NCI-H146 treated with DMSO at 0.1 percent for 48 hours (cell line): ENCODE data around the gene SLC16A11.
"Not testable (repeated sequence)": the region's sequence is repeated elsewhere in the genome, so short reads cannot be mapped to it uniquely, and the experiment has no call there.

Experiments used
- DNase-seq: peaks from one replicate; lab custom pipeline; 2025; ENCODE audit not compliant: unreplicated experiment; lab: John Stamatoyannopoulos, UW

Gene SLC16A11

DNA sequence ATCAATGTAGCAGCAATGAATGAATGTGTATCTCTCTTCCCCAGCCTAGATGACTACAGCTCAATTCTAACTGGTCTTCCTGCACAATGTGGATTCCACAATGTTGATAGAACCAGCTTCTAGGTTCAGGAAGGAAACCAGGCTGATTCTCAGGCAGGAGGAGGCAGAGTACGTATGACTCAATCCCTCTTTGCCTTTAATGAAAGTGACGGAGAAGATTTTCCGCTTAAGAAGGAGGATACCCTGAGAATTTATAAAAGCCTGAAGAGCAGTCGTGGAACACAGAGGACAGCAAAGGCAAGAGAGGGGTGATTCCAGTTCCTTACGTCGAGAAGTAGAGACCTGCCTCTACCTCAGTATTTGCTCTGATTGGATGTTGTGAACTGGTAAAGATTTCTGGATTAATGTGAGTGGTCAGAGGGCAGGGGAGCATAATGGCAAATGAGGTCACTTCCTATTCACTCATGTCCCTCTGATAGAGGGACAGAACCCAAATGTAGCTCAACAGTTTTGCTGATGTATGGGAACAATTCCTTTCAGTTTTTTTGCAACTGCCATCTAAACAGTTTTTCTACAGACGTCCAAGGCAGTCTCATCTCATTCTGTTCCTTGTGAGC is 15.0 kb upstream of the SLC16A11 start:
- DNase-seq, result no peak

DNA sequence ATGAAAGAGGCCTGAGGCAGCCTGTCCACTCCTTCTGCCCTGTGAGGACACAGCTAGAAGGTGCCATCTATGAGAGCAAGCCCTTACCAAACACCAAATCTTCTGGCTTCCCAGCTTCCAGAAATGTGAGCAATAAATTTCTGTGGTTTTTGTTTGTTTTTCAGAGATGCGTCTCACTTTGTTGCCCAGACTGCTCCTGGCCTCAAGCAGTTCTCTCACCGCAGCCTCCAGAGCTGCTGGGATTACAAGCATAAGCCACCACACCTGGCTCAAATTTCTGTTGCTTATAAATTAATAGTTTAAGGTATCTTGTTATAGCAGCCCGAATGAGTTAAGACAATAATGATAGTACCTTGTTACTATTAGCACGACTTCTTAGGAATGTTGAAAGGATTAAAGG is 12.5 kb upstream of the SLC16A11 start:
- DNase-seq, result no peak

DNA sequence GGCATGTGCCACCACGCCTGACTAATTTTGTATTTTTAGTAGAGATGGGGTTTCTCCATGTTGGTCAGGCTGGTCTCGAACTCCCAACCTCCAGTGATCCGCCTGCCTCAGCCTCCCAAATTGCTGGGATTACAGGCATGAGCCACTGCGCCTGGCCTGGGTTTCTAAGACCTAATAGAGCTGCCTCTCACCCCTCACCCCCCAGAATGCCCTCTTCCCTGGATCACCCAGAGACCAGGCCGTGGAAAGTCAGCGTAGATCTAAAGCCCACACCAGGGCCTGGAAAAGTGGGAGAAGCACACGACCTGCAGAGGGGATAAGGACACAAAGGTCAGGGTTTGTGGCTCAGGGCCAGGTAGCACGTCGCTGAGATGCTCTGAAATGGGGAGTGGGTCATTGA is 6.7 kb upstream of the SLC16A11 start:
- DNase-seq, result not testable (repeated sequence)

DNA sequence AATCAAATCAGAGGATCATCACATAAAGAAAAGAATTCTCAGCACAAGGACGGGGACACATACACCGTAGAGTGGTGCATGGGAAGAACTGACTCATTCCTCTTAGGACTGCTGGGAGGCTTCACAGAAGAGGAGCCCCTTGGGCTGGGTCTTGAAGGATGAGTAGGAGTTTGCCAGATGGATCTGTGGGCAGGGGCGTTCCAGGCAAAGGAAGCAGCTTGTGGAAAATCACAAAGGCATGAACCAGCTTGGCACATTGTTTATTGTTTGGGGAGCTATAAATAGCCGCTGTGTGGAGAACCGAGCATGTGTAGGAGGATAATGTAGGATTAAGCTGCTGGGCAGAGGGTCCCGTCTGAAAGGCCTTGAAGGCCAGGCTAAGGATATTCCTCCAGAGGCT is 5.1 kb upstream of the SLC16A11 start:
- DNase-seq, result no peak

DNA sequence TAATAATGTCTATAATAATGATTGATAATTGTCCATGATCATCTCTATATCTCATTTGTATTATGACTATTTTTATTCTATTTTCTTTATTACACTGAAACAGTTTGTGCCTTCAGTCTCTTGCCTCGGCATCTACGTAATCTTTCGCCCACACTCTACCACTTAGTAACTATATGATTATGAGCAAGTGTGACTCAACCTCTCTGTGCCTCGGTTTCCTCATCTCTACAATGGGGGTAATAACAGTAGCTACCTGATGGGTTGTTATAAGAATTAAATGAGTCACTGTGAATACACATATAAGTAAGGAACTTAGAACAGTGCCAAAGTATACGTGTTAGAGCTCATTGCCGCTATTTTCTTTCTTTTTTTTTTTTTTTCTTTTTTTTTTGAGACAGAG is 3.7 kb upstream of the SLC16A11 start:
- DNase-seq, result no peak

DNA sequence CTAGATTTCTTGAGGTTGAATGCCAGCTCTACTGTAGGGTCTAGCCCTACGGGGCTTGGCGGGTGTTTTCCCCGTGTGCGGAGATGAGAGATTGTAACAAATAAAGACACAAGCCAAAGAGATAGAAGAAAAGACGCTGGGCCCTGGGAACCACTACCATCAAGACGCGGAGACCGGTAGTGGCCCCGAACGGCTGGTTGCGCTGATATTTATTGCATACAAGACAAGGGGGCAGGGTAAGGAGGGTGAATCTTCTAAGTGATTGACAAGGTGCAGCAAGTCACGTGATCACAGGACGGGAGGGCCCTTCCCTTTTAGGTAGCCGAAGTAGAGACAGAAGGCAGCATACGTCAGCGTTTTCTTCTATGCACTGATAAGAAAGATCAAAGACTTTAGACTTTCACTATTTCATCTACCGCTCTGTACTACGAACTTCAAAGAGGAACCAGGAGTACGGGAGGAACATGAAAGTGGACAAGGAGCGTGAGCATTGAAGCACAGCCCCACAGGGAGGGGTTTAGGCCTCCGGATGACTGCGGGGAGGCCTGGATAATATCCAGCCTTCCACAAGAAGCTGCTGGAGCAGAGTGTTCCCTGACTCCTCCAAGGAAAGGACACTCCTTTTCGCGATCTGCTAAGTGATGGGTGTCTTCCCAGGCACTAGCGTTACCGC is 3.0 kb upstream of the SLC16A11 start:
- DNase-seq, result not testable (repeated sequence)

DNA sequence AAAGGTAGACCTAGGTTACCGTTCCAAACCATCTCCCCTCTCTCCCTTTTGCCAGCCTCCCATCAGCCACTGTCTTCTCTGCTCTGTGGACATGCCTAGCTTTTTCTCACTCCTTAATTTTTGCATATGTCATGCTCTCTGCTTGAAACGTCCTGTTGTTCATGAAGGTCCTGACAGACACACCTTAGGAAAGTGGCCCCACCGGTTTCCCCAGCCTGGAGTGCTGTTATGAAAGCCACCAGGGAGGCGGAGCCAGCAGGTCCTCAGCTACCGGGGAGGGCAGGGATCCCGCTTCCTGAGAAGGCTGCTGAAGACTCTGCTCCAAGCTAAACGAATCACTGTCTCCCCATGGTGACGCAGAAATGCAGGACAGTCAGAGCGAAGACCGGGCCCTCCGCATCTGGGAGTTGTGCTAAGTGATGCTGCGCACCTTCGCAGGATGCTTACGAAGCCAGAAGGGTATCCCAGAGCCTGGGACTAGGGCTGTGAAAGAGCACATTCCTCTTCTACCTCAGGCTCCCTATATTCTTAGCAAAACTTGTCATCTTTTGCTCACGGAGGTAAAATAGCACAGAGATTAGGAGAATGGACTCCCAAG is 2.3 kb upstream of the SLC16A11 start:
- DNase-seq, result peak; percentile 49

DNA sequence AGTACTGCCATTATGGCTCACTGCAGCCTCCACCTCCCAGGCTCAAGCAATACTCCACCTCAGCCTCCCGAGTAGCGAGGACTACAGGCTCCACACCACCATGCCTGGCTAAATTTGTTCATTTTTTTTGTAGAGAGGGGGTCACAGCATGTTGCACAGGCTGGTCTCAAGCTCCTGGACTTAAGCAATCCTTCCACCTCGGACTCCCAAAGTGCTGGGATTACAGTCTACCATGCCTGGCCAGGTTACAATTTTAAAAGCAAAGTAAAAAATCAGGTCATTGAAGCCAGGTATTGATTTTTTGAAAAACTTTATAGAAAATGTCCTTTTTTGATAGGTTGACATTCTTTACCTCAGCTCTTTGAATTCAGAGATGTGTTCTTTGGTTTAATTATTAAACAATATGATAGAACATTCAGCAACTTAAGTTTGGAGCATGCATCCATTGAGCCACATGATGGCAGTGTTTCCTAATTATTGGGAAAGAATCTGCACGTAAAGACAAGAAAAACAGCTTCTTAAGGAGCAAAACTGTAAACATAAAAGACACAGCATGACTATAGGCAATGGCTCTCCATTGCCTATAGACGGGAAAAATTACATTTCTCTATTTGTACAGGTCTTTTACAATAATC is 1.7 kb upstream of the SLC16A11 start:
- peak; percentile 49 for DNase-seq

DNA sequence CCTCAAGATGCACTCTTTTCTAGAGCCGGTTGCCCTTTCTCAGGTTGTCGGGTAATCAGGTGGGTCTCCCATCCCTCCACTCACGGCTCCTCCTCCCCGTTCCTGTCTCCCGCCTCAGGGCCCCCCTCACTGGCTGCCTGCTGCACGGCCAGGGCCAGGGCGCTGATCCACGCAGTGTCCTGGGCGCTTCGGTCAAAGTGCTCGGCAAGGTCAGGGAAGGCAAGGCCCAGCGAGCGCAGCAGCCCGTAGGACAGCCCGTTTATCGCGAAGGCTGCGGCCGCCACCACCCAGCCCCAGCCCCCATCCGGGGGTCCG is 753 bp downstream of the SLC16A11 start:
- DNase-seq, result no peak

DNA sequence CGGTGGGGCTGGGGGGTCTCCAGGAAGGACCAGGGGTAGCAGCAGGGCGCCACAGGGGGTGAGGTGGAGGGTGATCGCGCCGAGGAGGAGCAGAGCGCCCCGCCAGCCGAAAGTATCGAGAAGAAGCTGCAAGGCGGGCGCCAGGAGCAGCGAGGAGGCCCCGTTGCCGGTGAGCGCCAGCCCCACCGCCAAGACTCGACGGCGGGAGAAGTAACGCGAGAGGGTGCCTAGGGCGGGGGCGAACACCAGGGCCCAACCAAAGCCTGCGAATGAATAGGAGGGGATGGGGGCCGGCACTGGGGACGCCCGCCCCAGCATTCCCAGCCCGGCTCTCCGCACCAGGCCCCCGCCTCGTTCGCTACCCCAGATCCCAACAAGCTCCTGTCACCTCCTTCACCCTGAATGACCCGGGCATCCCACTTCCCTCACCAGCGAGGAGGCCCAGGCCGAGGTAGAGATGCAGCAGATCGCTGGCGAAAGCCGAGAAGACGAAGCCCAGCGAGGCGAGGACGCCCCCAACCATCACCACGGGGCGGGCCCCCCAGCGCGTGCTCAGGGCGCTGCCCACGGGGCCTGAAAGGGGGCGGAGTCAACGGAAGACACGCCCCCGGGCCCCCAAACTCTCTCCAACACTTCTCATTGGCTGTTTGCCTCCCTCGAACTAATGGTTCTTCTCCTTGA is 1.3 kb downstream of the SLC16A11 start:
- no peak for DNase-seq

DNA sequence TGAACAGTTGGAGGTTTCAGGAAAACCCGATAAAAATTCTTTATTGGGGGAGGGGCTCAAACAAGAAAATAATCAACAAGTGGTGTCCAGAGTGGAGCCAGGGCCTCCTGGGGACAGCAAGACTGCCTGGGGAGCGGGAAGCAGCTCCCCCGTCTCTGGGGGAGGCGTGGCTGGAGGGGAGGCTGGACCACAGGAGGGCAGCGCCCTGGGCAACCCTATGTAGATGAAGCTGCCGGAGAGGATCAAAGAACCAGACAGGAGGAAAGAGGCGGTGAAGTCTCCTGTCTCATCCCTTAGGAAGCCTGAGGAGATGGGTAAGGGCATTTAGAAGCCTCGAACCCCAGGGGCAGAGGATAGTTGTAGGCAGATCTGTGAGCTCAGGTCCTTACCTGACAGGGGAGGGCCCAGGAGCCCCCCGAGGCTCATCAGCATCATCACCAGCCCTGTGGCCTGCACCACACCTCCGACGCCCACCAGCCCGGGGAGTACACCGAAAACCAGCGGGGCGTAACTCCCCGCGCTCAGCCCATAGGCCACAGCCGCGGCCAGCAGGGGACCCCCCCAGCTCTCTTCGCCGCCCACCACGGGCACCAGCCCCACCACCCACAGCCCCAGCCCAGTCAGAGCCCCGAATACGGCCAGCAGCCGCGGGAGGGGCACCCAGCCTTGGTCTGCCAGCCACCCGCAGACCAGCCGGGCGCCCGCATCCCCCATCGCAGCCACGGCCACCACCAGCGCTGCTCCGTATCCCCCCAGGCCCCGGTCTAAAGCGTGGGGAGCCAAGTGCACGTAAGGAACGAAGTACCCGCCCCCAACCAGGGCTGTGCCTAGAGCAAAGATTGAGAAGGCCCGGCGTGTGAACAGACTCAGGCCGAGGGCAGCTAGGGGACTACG is 2.0 kb downstream of the SLC16A11 start:
- DNase-seq, result no peak

DNA sequence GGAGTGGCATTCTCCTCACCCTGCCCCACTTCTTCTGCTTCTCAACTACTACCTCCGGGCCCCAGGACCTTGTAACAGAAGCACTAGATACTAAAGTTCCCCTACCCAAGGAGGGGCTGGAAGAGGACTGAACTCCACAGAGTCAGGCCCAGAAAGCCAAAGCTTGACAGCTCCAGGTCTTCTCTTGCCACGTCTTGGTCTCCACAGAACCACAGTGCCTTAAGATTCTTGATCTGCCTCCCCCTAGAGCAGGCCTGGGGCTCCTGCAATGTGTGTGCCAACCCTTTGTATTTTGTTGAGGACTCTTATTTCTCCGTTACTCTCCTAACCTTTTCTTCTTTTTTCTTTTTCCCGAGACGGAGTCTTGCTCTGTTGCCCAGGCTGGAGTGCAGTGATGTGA is 4.1 kb downstream of the SLC16A11 start:
- no peak for DNase-seq

DNA sequence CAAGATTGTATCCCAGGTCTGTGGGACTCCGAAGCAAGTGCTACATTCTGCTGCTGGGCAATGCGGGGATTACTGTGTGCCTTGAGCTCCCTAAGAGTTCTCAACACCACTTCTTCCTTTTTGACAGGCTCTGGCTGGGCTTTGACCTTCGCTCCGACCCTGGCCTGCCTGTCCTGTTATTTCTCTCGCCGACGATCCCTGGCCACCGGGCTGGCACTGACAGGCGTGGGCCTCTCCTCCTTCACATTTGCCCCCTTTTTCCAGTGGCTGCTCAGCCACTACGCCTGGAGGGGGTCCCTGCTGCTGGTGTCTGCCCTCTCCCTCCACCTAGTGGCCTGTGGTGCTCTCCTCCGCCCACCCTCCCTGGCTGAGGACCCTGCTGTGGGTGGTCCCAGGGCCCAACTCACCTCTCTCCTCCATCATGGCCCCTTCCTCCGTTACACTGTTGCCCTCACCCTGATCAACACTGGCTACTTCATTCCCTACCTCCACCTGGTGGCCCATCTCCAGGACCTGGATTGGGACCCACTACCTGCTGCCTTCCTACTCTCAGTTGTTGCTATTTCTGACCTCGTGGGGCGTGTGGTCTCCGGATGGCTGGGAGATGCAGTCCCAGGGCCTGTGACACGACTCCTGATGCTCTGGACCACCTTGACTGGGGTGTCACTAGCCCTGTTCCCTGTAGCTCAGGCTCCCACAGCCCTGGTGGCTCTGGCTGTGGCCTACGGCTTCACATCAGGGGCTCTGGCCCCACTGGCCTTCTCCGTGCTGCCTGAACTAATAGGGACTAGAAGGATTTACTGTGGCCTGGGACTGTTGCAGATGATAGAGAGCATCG is 5.6 kb downstream of the SLC16A11 start:
- DNase-seq, result no peak

DNA sequence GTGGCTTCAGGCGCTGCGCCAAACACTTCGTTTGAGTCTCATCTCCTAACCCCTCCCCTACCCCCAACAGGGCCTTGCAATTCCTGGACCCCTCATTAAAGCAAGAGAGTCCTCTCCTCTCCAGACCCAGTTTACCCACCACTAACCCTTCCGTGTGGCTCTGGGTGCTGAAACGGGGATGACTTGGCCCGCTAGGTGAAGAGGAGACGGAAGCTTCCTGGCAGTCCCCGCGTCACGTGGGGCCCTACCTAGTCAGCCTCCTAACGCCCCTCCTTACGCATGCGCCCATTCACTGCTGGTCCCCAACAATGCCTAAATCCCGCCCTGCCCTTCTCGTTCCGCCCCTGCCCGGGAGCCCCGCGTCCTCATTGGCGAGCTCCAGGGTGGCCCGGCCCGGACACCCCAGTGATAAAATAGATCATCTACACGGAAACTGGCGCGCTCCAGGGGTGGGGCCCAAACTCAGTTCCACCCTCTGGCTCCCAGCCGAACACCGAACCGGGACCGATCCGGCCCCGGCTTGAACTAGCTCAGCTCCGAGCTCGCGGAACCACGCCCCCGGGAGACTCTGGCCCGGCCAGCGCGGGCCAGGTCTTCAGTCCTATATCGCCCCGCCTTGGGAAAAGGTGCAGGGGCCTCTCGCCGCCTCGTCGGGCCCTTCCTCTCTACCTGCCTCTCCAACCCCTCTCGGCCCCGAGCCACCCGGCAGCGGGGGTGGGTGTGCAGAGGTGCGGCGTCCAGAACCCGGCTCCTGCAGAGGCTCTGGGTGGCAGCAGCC is 8.1 kb downstream of the SLC16A11 start, which contains the start of gene SLC16A13:
Gene SLC16A13, plus strand, starts transcription at position 425 of the 778 bp plus-strand sequence. CDS start 368 bp downstream, outside the sequence.
- DNase-seq, result peak; percentile 89

DNA sequence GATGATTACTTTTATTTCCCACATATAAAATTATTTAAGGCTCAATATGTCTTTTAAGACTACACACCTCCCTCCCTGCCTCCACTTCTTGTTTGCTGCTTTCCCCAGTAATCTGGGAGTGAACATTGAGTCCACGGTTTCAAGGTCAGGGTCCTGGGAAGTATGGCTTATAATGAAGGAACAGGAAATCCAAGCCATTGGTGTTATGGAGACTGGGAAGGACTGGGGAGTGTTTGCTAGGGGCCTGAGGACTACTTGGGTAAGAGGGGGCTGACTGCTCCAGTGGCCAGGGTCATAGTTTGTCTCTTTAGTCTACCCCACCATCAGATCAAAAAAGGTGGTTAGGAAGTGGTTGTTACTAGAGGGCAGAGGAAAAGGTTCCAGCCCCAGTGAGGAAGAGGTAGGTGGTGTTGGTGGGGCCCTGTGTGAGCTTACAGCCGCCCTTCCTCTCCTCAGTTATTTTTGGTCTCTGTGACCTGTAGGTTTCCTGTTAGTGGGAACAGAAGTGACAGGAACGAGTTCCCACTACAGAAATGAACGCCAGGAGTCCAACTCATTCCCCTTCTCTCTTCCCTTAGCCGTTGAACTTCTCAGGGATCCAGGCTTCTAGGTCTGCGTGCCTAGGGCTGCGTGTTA is 8.8 kb downstream of the SLC16A11 start:
- no peak for DNase-seq

DNA sequence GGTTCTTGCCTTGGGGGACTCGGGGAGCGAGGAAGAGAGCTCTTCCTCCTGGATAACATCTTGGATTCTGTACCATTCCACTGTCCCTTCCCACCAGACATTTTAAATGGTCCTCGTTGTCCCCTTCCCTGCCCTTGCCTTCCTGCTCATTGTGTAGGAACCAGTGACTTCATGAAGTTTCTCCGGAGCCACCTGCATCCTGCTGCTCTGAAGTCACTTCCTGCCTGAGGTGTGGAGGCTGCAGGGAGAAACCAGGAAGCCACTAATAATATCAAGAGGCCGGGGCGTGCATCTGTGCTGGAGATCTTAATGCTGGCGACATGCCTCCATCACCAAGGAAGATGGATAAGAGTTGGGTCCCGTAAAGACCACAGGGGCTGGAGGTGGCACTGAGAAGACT is 14.2 kb downstream of the SLC16A11 start:
- no peak for DNase-seq

DNA sequence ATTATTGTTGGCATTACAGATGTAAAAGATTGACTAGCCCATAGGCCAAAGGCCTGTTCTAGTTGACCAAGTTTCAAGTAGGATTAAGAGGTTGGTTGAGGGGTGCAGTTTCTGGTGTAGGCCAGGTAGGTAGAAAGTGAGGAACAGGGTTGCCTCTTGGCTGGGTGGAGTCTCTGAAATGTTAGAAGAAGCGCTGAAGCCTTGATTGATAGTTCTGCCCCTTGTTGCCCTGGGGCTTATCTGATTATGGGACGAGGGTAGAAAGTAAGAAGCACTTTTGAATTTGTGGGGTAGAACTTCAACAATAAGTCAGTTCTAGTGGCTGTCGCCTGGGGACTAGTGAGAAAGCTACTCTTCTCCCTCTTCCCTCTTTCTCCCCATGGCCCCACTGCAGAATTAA is 14.8 kb downstream of the SLC16A11 start:
- DNase-seq, result no peak

DNA sequence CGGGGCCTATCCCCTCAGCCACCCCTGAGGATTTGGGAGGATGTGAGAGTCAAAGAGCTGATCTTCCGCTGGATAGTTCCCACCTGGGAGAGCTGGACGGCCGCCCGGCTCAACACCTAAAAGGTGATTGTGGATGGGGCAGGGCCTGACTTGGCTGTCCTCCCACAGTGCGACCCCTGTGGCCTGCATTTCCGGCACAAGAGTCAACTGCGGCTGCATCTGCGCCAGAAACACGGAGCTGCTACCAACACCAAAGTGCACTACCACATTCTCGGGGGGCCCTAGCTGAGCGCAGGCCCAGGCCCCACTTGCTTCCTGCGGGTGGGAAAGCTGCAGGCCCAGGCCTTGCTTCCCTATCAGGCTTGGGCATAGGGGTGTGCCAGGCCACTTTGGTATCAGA is 16.6 kb downstream of the SLC16A11 start:
- DNase-seq, result no peak
